Measurements from ENCODE around the gene GNAS.

DNA sequence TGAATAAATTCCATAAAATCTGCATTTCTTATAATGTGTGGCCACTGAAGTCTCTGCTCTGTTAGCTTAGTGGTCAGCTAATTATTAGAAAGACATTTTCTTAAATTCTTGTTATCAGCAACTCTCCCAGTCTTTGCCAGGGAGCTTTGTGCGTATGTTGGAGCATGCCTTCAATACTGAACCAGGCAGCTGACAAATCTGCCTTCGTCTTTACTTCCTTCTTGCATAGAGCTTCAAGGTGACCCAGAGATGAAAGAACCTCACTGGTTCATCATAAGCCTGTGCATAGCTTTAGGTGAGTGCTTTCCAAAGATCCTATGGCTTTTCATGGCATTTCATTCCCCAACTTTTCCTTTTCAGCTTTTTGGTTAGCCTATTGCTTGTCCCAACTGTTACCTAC lies 85.6 kb downstream of the GNAS start:
- TF ChIP-seq POLR2A (IDR thresholded peaks at IDR 0.05) (no peak), CTCF (IDR thresholded peaks at IDR 0.05) (no peak), POLR2AphosphoS5 (IDR thresholded peaks at IDR 0.05) (no peak), EP300 (IDR thresholded peaks at IDR 0.05) (no peak)

Data from suprapubic skin (tissue), 4 donors.